Esophagus muscularis mucosa (tissue), 4 donors: ENCODE results near the gene CYP2W1.

Experiments used
- CTCF ChIP-seq, 3 experiments: fragments of 200-600 bp in 2 of 3; fragments of 450-650 bp in 1 of 3; sonication (generic) in 2 of 3; IDR thresholded peaks; one replicate each; pipeline ENCODE4 v1.5.1; 2017 to 2019; ENCODE audit warnings: antibody characterized with exemption in 3 of 3, mild to moderate bottlenecking in 2 of 3, moderate library complexity in 1 of 3
- EP300 ChIP-seq: sonication (generic); formaldehyde crosslinking; IDR thresholded peaks from one replicate; pipeline ENCODE4 v1.6.1; 2017; ENCODE audit warnings: antibody characterized with exemption
- POLR2AphosphoS5 ChIP-seq, 2 donors: sonication (generic); formaldehyde crosslinking; IDR thresholded peaks; one replicate each; pipeline ENCODE4 v1.6.1; 2017; ENCODE audit warnings: antibody characterized with exemption in 2 of 2

- TF ChIP-seq CTCF (IDR thresholded peaks at IDR 0.05) (no peak), EP300 (no peak), POLR2AphosphoS5 (IDR thresholded peaks at IDR 0.05) (no peak)
Measured at GRCh38 chr7:1016577-1017531, 33.9 kb downstream of the CYP2W1 start.
